HUES48 (cell line): ENCODE measurements around the gene SNX9.
A peak's percentile ranks its signal among the peaks of the same experiment; 100 is the strongest.

Experiments
- H3K27ac ChIP-seq: one replicate; pipeline ENCODE4 v1.7.0; 2013; ENCODE audit warnings: low read depth, low read length, inconsistent platforms
- H3K27me3 ChIP-seq: 2 replicates; pipeline ENCODE4 v1.6.1; 2013; ENCODE audit warnings: mild to moderate bottlenecking, low read length; ENCODE audit not compliant: control insufficient read depth, insufficient read depth
- H3K36me3 ChIP-seq: 2 replicates; pipeline ENCODE4 v1.6.1; 2013; ENCODE audit warnings: low read length; ENCODE audit not compliant: control insufficient read depth, insufficient read depth
- H3K4me1 ChIP-seq: 2 replicates; pipeline ENCODE4 v1.6.1; 2013; ENCODE audit warnings: mild to moderate bottlenecking, low read length; ENCODE audit not compliant: control insufficient read depth, insufficient read depth
- H3K4me3 ChIP-seq: 2 replicates; pipeline ENCODE4 v1.5.1; 2013; ENCODE audit warnings: mild to moderate bottlenecking, low read depth, low read length
- H3K9ac ChIP-seq: 2 replicates; pipeline ENCODE4 v1.6.1; 2013; ENCODE audit warnings: mild to moderate bottlenecking, low read depth, low read length, moderate library complexity
- H3K9me3 ChIP-seq: 2 replicates; pipeline ENCODE4 v1.6.1; 2013; ENCODE audit warnings: low read length; ENCODE audit not compliant: control insufficient read depth, insufficient read depth

The SNX9 gene

GRCh38 chr6:157982563-157983405 is 159.7 kb downstream of the SNX9 start:
- no peaks in the 10 kb centered on the region for H3K36me3 ChIP-seq
- peak overlapping the region; percentile 83; the same call in 1 of the 2 replicates for H3K9ac ChIP-seq
- H3K4me3 ChIP-seq = peak overlapping the region; percentile 68
- H3K27ac ChIP-seq = peak overlapping the region; percentile 78
- H3K27me3 ChIP-seq = peaks cover 18% of the 10 kb centered on the region
- H3K9me3 ChIP-seq = no peaks in the 10 kb centered on the region
- peaks cover 43% of the 10 kb centered on the region for H3K4me1 ChIP-seq

- no peaks in the 10 kb centered on the region for H3K36me3 ChIP-seq
- H3K27ac ChIP-seq = no peak overlapping the region
- H3K9ac ChIP-seq = no peak overlapping the region
- peak overlapping the region; percentile 68; the same call in 1 of the 2 replicates for H3K4me3 ChIP-seq
- peaks cover 49% of the 10 kb centered on the region for H3K4me1 ChIP-seq
- no peaks in the 10 kb centered on the region for H3K9me3 ChIP-seq
- H3K27me3 ChIP-seq = peaks cover 18% of the 10 kb centered on the region
These were observed 160.5 kb downstream of the SNX9 start for GRCh38 chr6:157983406-157984119.

DNA sequence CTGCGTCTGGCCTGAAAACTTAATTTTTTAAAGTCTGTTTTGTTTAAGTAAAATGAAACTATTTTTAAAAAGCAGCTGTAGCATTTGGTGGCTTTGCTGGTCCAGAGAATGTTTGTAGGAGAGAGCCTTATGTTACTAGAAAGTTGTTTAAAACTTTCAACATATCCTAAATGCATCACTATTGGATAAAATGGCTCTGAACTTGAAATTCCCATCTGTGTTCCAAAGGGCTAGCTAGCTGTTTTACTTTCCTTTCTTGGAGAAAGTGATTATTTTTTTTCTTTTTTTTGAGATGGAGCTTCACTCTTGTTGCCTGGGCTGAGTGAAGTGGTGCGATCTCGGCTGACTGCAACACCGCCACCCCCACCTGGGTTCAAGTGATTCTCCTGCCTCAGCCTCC is 161.1 kb downstream of the SNX9 start:
- Histone ChIP-seq H3K36me3 (no peaks in the 10 kb centered on the region), H3K4me1 (peaks cover 49% of the 10 kb centered on the region), H3K4me3 (no peak overlapping the region), H3K9ac (no peak overlapping the region), H3K9me3 (no peaks in the 10 kb centered on the region), H3K27ac (no peak overlapping the region), H3K27me3 (peaks cover 18% of the 10 kb centered on the region)

- H3K27ac ChIP-seq = peak overlapping the region; percentile 79
- H3K9ac ChIP-seq = no peak overlapping the region
- H3K36me3 ChIP-seq = no peaks in the 10 kb centered on the region
- H3K4me1 ChIP-seq = peaks cover 49% of the 10 kb centered on the region
- no peaks in the 10 kb centered on the region for H3K9me3 ChIP-seq
- no peak overlapping the region for H3K4me3 ChIP-seq
- H3K27me3 ChIP-seq = peaks cover 17% of the 10 kb centered on the region
These were observed 161.7 kb downstream of the SNX9 start for GRCh38 chr6:157984686-157985225.

- H3K27me3 ChIP-seq = peaks cover 9% of the 10 kb centered on the region
- no peaks in the 10 kb centered on the region for H3K36me3 ChIP-seq
- H3K4me1 ChIP-seq = peaks cover 49% of the 10 kb centered on the region
- no peak overlapping the region for H3K4me3 ChIP-seq
- peak overlapping the region; percentile 79 for H3K27ac ChIP-seq
- no peaks in the 10 kb centered on the region for H3K9me3 ChIP-seq
- no peak overlapping the region for H3K9ac ChIP-seq
These were observed 162.5 kb downstream of the SNX9 start for GRCh38 chr6:157985378-157986155.

GRCh38 chr6:157987788-157988699 is 165.0 kb downstream of the SNX9 start:
- no peaks in the 10 kb centered on the region for H3K27me3 ChIP-seq
- H3K36me3 ChIP-seq = no peaks in the 10 kb centered on the region
- no peak overlapping the region for H3K4me3 ChIP-seq
- H3K9me3 ChIP-seq = no peaks in the 10 kb centered on the region
- peaks cover 35% of the 10 kb centered on the region for H3K4me1 ChIP-seq
- no peak overlapping the region for H3K9ac ChIP-seq
- peak overlapping the region; percentile 15 for H3K27ac ChIP-seq

GRCh38 chr6:157988700-157989063 is 165.6 kb downstream of the SNX9 start:
- Histone ChIP-seq H3K4me1 (peaks cover 31% of the 10 kb centered on the region), H3K9me3 (no peaks in the 10 kb centered on the region), H3K27ac (no peak overlapping the region), H3K27me3 (no peaks in the 10 kb centered on the region), H3K9ac (no peak overlapping the region), H3K36me3 (no peaks in the 10 kb centered on the region), H3K4me3 (no peak overlapping the region)

DNA sequence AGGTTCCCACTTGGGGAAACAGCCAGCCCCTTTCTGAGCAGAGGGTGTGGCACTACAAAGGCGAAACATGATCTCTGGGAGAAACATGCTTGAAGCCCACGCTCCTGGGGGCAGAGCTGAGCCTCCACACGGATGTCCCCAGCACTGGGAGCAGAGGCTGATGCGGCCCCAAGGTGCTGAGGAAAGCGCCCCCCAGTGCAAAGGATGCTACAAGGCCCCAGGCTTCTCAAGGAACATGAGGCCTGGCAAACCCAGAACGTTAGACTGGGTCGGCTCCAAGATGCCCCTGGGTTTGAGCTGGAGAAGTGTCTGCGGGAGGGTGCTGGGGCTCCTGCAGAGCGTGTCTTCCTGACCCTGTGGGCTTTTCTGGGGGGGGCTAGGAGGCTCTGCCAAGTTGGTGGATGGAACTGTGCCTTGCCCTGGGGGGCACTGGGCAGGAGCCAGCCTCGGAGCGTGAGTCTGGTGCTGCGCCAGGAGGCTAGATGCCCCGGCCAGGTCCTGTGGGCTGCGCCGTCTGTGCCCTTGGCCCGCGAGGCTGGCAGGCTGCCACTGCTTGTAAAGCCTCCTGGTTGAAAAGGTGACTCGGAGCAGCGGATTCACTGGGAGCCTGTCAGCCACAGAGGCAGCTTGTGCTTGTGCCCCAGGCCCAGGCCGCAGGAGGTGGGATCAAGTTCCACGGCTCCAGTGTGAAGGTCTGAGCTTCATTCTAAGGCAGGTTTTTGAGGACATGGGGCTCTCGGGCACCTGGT is 166.7 kb downstream of the SNX9 start:
- no peak overlapping the region for H3K9ac ChIP-seq
- H3K4me1 ChIP-seq = peaks cover 26% of the 10 kb centered on the region
- no peaks in the 10 kb centered on the region for H3K36me3 ChIP-seq
- no peak overlapping the region for H3K27ac ChIP-seq
- no peaks in the 10 kb centered on the region for H3K27me3 ChIP-seq
- H3K4me3 ChIP-seq = no peak overlapping the region
- no peaks in the 10 kb centered on the region for H3K9me3 ChIP-seq

GRCh38 chr6:157990321-157991066 is 167.4 kb downstream of the SNX9 start:
- no peak overlapping the region for H3K4me3 ChIP-seq
- H3K9me3 ChIP-seq = no peaks in the 10 kb centered on the region
- H3K27ac ChIP-seq = no peak overlapping the region
- H3K27me3 ChIP-seq = no peaks in the 10 kb centered on the region
- H3K4me1 ChIP-seq = peaks cover 18% of the 10 kb centered on the region
- H3K9ac ChIP-seq = no peak overlapping the region
- H3K36me3 ChIP-seq = no peaks in the 10 kb centered on the region
